ENCODE measurements around the gene C11orf54.
"Not testable (repeated sequence)": the region's sequence is repeated elsewhere in the genome, so short reads cannot be mapped to it uniquely, and the experiment has no call there.

Gene C11orf54

GRCh38 chr11:93773601-93774200 lies 32.2 kb downstream of the C11orf54 start:
- Histone ChIP-seq H3K4me3 (ENCODE audit: low read depth in 1 of 2, low read length in 2 of 2) (no peak overlapping the region), H3K4me2 (ENCODE audit: insufficient read depth, low read length) (no peak overlapping the region), H2AFZ (ENCODE audit: low read depth, low read length) (no peak overlapping the region), H3K36me3 (ENCODE audit: insufficient read depth, low read length) (no peaks in the 10 kb centered on the region), H3K9ac (ENCODE audit: low read depth, low read length) (no peak overlapping the region), H3K27me3 (ENCODE audit: insufficient read depth, low read length, poor library complexity) (no peaks in the 10 kb centered on the region), H3K9me3 (ENCODE audit: insufficient read depth, low read length, severe bottlenecking) (peaks cover 16% of the 10 kb centered on the region), H3K4me1 (ENCODE audit: insufficient read depth, low read length) (no peaks in the 10 kb centered on the region), H3K27ac (ENCODE audit: low read length) (no peak overlapping the region), H3K79me2 (ENCODE audit: insufficient read depth, low read length) (no peaks in the 10 kb centered on the region), H4K20me1 (ENCODE audit: insufficient read depth, low read length) (no peaks in the 10 kb centered on the region)
- ATAC-seq (ENCODE audit: insufficient read depth, low read depth) (no peak), DNase-seq (no peak)
- no peak for TF ChIP-seq EZH2 (IDR thresholded peaks at IDR 0.05; ENCODE audit: borderline replicate concordance, low read depth, low read length, severe bottlenecking)
- no peak for TF ChIP-seq CTCF (IDR thresholded peaks at IDR 0.05; ENCODE audit: borderline replicate concordance, extremely low read depth, low read length, poor library complexity, severe bottlenecking)

- not testable (repeated sequence) for DNase-seq; H4K20me1 ChIP-seq (ENCODE audit: insufficient read depth, low read length); H2AFZ ChIP-seq (ENCODE audit: low read depth, low read length); H3K27me3 ChIP-seq (ENCODE audit: insufficient read depth, low read length, poor library complexity); H3K4me1 ChIP-seq (ENCODE audit: insufficient read depth, low read length); ATAC-seq (ENCODE audit: insufficient read depth, low read depth); H3K4me2 ChIP-seq (ENCODE audit: insufficient read depth, low read length); H3K79me2 ChIP-seq (ENCODE audit: insufficient read depth, low read length); H3K4me3 ChIP-seq (ENCODE audit: low read depth in 1 of 2, low read length in 2 of 2); H3K27ac ChIP-seq (ENCODE audit: low read length); H3K36me3 ChIP-seq (ENCODE audit: insufficient read depth, low read length); H3K9ac ChIP-seq (ENCODE audit: low read depth, low read length)
- H3K9me3 ChIP-seq (ENCODE audit: insufficient read depth, low read length, severe bottlenecking), result peaks cover 16% of the 10 kb centered on the region
Observed at GRCh38 chr11:93774560-93774959, 33.1 kb downstream of the C11orf54 start.

- Histone ChIP-seq H4K20me1 (ENCODE audit: insufficient read depth, low read length) (no peaks in the 10 kb centered on the region), H3K79me2 (ENCODE audit: insufficient read depth, low read length) (no peaks in the 10 kb centered on the region), H3K9ac (ENCODE audit: low read depth, low read length) (no peak overlapping the region), H2AFZ (ENCODE audit: low read depth, low read length) (no peak overlapping the region), H3K27me3 (ENCODE audit: insufficient read depth, low read length, poor library complexity) (no peaks in the 10 kb centered on the region), H3K36me3 (ENCODE audit: insufficient read depth, low read length) (no peaks in the 10 kb centered on the region), H3K4me3 (ENCODE audit: low read depth in 1 of 2, low read length in 2 of 2) (no peak overlapping the region), H3K4me2 (ENCODE audit: insufficient read depth, low read length) (no peak overlapping the region), H3K9me3 (ENCODE audit: insufficient read depth, low read length, severe bottlenecking) (peaks cover 16% of the 10 kb centered on the region), H3K4me1 (ENCODE audit: insufficient read depth, low read length) (no peaks in the 10 kb centered on the region), H3K27ac (ENCODE audit: low read length) (no peak overlapping the region)
- DNase-seq (peak; percentile 32), ATAC-seq (ENCODE audit: insufficient read depth, low read depth) (peak; percentile 57; the same call in 2 of the 3 replicates)
- no peak for TF ChIP-seq EZH2 (IDR thresholded peaks at IDR 0.05; ENCODE audit: borderline replicate concordance, low read depth, low read length, severe bottlenecking)
- TF ChIP-seq CTCF (IDR thresholded peaks at IDR 0.05; ENCODE audit: borderline replicate concordance, extremely low read depth, low read length, poor library complexity, severe bottlenecking), result peak; percentile 49
Observed at GRCh38 chr11:93775289-93775688, 33.8 kb downstream of the C11orf54 start.

- H3K27me3 ChIP-seq (ENCODE audit: insufficient read depth, low read length, poor library complexity), result no peaks in the 10 kb centered on the region
- DNase-seq, result no peak
- H3K4me3 ChIP-seq (ENCODE audit: low read depth in 1 of 2, low read length in 2 of 2), result peak overlapping the region; percentile 80 to 92
- H3K27ac ChIP-seq (ENCODE audit: low read length), result peak overlapping the region; percentile 94
- peaks cover 36% of the 10 kb centered on the region for H3K36me3 ChIP-seq (ENCODE audit: insufficient read depth, low read length)
- peak overlapping the region; percentile 95 for H3K9ac ChIP-seq (ENCODE audit: low read depth, low read length)
- no peak for TF ChIP-seq EZH2 (IDR thresholded peaks at IDR 0.05; ENCODE audit: borderline replicate concordance, low read depth, low read length, severe bottlenecking)
- no peak for TF ChIP-seq CTCF (IDR thresholded peaks at IDR 0.05; ENCODE audit: borderline replicate concordance, extremely low read depth, low read length, poor library complexity, severe bottlenecking)
- H3K9me3 ChIP-seq (ENCODE audit: insufficient read depth, low read length, severe bottlenecking), result no peaks in the 10 kb centered on the region
- peaks cover 31% of the 10 kb centered on the region for H3K4me1 ChIP-seq (ENCODE audit: insufficient read depth, low read length)
- peak overlapping the region; percentile 94 for H2AFZ ChIP-seq (ENCODE audit: low read depth, low read length)
- H3K79me2 ChIP-seq (ENCODE audit: insufficient read depth, low read length), result peaks cover 50% of the 10 kb centered on the region
- peaks cover 29% of the 10 kb centered on the region for H4K20me1 ChIP-seq (ENCODE audit: insufficient read depth, low read length)
- H3K4me2 ChIP-seq (ENCODE audit: insufficient read depth, low read length), result peak overlapping the region; percentile 91
- ATAC-seq (ENCODE audit: insufficient read depth, low read depth), result no peak
Observed at GRCh38 chr11:93783362-93783761, 41.9 kb downstream of the C11orf54 start.

All from DND-41 (cell line).